Measurements from ENCODE around the gene COL8A1. TPM values are rescaled to one million over a fixed set of nuclear protein-coding genes. Genes with fewer than 3 reads are reported as not detected.

COL8A1 gene
- polyA plus RNA-seq, 3 donors, result not detected

DNA sequence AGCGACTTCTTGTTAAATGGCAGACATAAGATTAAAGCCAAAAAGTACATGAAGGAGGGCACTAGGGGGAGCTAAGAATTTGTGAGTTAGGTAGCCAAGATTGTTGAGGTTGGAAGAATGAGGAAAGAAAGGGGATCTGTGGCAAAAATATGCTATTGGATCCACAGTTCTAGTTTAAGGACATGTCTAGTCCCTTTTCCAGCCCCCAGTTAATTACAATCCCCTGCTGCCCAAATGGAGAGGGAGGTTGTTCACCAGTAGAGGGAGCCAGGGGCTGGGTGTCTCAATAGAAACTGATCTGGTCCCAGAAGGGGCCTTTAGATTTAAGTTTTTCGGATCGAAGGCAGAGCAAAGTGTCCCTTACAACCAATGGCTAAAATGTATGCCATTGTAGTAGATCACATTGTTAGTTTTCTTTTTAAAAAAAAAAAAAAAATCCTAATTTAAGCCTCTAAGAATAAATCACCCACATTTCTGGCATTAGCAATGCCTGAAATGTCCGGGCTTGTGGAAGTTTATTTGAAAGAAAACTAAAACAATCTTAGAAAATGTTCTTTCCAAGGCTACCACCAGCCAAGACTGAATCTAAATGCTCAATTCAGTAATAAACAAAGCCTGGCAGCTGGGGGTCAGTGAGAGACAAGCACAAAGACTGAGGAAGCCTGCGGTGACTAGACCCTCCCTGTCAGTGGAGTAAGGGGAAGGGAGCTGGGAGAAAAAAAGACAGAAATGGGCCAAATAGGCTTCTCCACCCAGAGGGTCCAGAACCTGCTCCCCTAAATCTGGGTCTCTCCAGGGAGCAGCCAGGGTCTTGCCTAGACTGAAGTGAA is 7.1 kb downstream of the COL8A1 start:
- no peaks in the 10 kb centered on the region for H4K20me1 ChIP-seq (ENCODE audit: insufficient read depth, low read length)
- H3K36me3 Mint-ChIP-seq, result no peaks in the 10 kb centered on the region
- no peaks in the 10 kb centered on the region for H3K4me1 Mint-ChIP-seq
- intact Hi-C loops (cut with micrococcal nuclease), result no loop called here
- peaks cover 3 to 6% (median 3%) of the 10 kb centered on the region in 3 donors for H3K27me3 Mint-ChIP-seq (ENCODE audit: low read depth in 3 of 3)
- H3K9me3 ChIP-seq (replicated peaks in 1 of 2; ENCODE audit: control insufficient read depth in 1 of 2, insufficient read depth in 1 of 2, low read length in 2 of 2), result no peaks in the 10 kb centered on the region
- TF ChIP-seq, protein P1, sequence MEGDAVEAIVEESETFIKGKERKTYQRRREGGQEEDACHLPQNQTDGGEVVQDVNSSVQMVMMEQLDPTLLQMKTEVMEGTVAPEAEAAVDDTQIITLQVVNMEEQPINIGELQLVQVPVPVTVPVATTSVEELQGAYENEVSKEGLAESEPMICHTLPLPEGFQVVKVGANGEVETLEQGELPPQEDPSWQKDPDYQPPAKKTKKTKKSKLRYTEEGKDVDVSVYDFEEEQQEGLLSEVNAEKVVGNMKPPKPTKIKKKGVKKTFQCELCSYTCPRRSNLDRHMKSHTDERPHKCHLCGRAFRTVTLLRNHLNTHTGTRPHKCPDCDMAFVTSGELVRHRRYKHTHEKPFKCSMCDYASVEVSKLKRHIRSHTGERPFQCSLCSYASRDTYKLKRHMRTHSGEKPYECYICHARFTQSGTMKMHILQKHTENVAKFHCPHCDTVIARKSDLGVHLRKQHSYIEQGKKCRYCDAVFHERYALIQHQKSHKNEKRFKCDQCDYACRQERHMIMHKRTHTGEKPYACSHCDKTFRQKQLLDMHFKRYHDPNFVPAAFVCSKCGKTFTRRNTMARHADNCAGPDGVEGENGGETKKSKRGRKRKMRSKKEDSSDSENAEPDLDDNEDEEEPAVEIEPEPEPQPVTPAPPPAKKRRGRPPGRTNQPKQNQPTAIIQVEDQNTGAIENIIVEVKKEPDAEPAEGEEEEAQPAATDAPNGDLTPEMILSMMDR (IDR thresholded peaks at IDR 0.05), result peak; percentile 33
- no peak overlapping the region for H3K4me2 ChIP-seq (replicated peaks; ENCODE audit: extremely low read depth, low read length, poor library complexity, severe bottlenecking)
- H3K9me3 Mint-ChIP-seq, result no peaks in the 10 kb centered on the region
- H3K36me3 ChIP-seq (replicated peaks in 1 of 2; ENCODE audit: control insufficient read depth in 1 of 2, insufficient read depth in 2 of 2, low read length in 2 of 2), result no peaks in the 10 kb centered on the region
- H3K4me1 ChIP-seq (ENCODE audit: control insufficient read depth in 1 of 2, insufficient read depth in 2 of 2, low read length in 2 of 2), result no peaks in the 10 kb centered on the region
- H3K4me3 Mint-ChIP-seq, result no peak overlapping the region
- WGBS (ENCODE audit: insufficient coverage), result 100% methylated on average over 1 of the region's 5 CpGs
- peaks cover 0 to 5% of the 10 kb centered on the region in 2 donors for H3K27me3 ChIP-seq (ENCODE audit: control insufficient read depth in 2 of 2, insufficient read depth in 2 of 2, low read length in 2 of 2)
- peak overlapping the region in 1 of 7 donors; percentile 81 for H3K27ac Mint-ChIP-seq
- H3K4me3 ChIP-seq (replicated peaks in 1 of 3; ENCODE audit: low read depth in 2 of 3, low read length in 3 of 3), result no peak overlapping the region
- no peaks in the 10 kb centered on the region for H3K79me2 ChIP-seq (ENCODE audit: insufficient read depth, low read length)
- DNase-seq, result no peak
- no peak overlapping the region for H3K27ac ChIP-seq (ENCODE audit: low read depth in 1 of 2, low read length in 2 of 2)
- H2AFZ ChIP-seq (ENCODE audit: insufficient read depth, low read depth, low read length, poor library complexity, severe bottlenecking), result no peak overlapping the region
- H3K9ac ChIP-seq (ENCODE audit: insufficient read depth, low read length, poor library complexity, severe bottlenecking), result no peak overlapping the region

DNA sequence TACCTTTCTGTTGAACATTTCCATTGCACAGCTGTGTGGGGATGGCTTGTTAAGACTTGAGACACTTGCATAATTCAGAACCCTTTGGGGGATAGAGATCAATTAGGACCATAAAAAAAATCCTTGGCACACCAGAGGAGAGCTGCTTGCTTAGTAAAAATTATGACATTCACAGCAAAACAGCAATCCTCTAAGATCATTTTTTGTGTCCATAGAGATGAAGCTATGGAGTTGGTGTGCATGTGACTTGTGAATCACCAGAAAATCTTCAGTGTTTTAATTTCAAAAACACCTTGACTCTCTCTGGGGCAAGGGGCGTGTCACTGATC is 7.7 kb downstream of the COL8A1 start:
- H3K27ac ChIP-seq (ENCODE audit: low read depth in 1 of 2, low read length in 2 of 2), result no peak overlapping the region
- H3K27me3 ChIP-seq (ENCODE audit: control insufficient read depth in 2 of 2, insufficient read depth in 2 of 2, low read length in 2 of 2), result peaks cover 0 to 2% of the 10 kb centered on the region in 2 donors
- Mint-ChIP-seq H3K4me3 (no peak overlapping the region), H3K4me1 (no peaks in the 10 kb centered on the region), H3K27me3 (ENCODE audit: low read depth in 3 of 3) (peaks cover 2 to 3% (median 3%) of the 10 kb centered on the region in 3 donors), H3K36me3 (no peaks in the 10 kb centered on the region), H3K9me3 (no peaks in the 10 kb centered on the region), H3K27ac (no peak overlapping the region)
- no peaks in the 10 kb centered on the region for H3K9me3 ChIP-seq (replicated peaks in 1 of 2; ENCODE audit: control insufficient read depth in 1 of 2, insufficient read depth in 1 of 2, low read length in 2 of 2)
- H3K79me2 ChIP-seq (ENCODE audit: insufficient read depth, low read length), result no peaks in the 10 kb centered on the region
- no peaks in the 10 kb centered on the region for H4K20me1 ChIP-seq (ENCODE audit: insufficient read depth, low read length)
- no peak overlapping the region for H3K9ac ChIP-seq (ENCODE audit: insufficient read depth, low read length, poor library complexity, severe bottlenecking)
- no peak overlapping the region for H3K4me2 ChIP-seq (replicated peaks; ENCODE audit: extremely low read depth, low read length, poor library complexity, severe bottlenecking)
- no CpG with 5 or more reads among the region's 1 CpG for WGBS (ENCODE audit: insufficient coverage)
- H3K36me3 ChIP-seq (replicated peaks in 1 of 2; ENCODE audit: control insufficient read depth in 1 of 2, insufficient read depth in 2 of 2, low read length in 2 of 2), result no peaks in the 10 kb centered on the region
- no peak overlapping the region for H2AFZ ChIP-seq (ENCODE audit: insufficient read depth, low read depth, low read length, poor library complexity, severe bottlenecking)
- H3K4me3 ChIP-seq (replicated peaks in 1 of 3; ENCODE audit: low read depth in 2 of 3, low read length in 3 of 3), result no peak overlapping the region
- H3K4me1 ChIP-seq (ENCODE audit: control insufficient read depth in 1 of 2, insufficient read depth in 2 of 2, low read length in 2 of 2), result no peaks in the 10 kb centered on the region
- no peak for DNase-seq
- TF ChIP-seq, protein P1 (IDR thresholded peaks at IDR 0.05), result no peak
- intact Hi-C loops (cut with micrococcal nuclease), result no loop called here
